ENCODE data around the gene PRKCA. TPM values are rescaled to one million over a fixed set of nuclear protein-coding genes. Genes with fewer than 3 reads are reported as not detected.

Gene PRKCA
- total RNA-seq, 1 donor from 2014 or later, result 80.1 TPM

- no peak for DNase-seq (ENCODE audit: extremely low spot score, unreplicated experiment)
- H3K4me1 Mint-ChIP-seq (ENCODE audit: unreplicated experiment), result peaks cover 16% of the 10 kb centered on the region
- H3K36me3 Mint-ChIP-seq (ENCODE audit: unreplicated experiment), result peaks cover 4% of the 10 kb centered on the region
- no peak overlapping the region for H3K4me3 Mint-ChIP-seq (ENCODE audit: unreplicated experiment)
- no peaks in the 10 kb centered on the region for H3K9me3 Mint-ChIP-seq (ENCODE audit: unreplicated experiment)
- no peak overlapping the region for H3K27ac Mint-ChIP-seq (ENCODE audit: unreplicated experiment)
- H3K27me3 Mint-ChIP-seq (ENCODE audit: unreplicated experiment), result no peaks in the 10 kb centered on the region
- TF ChIP-seq, protein P1, sequence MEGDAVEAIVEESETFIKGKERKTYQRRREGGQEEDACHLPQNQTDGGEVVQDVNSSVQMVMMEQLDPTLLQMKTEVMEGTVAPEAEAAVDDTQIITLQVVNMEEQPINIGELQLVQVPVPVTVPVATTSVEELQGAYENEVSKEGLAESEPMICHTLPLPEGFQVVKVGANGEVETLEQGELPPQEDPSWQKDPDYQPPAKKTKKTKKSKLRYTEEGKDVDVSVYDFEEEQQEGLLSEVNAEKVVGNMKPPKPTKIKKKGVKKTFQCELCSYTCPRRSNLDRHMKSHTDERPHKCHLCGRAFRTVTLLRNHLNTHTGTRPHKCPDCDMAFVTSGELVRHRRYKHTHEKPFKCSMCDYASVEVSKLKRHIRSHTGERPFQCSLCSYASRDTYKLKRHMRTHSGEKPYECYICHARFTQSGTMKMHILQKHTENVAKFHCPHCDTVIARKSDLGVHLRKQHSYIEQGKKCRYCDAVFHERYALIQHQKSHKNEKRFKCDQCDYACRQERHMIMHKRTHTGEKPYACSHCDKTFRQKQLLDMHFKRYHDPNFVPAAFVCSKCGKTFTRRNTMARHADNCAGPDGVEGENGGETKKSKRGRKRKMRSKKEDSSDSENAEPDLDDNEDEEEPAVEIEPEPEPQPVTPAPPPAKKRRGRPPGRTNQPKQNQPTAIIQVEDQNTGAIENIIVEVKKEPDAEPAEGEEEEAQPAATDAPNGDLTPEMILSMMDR (IDR thresholded peaks at IDR 0.05), result peak; percentile 74
These were observed 322.9 kb downstream of the PRKCA start for GRCh38 chr17:66625311-66625767.

DNA sequence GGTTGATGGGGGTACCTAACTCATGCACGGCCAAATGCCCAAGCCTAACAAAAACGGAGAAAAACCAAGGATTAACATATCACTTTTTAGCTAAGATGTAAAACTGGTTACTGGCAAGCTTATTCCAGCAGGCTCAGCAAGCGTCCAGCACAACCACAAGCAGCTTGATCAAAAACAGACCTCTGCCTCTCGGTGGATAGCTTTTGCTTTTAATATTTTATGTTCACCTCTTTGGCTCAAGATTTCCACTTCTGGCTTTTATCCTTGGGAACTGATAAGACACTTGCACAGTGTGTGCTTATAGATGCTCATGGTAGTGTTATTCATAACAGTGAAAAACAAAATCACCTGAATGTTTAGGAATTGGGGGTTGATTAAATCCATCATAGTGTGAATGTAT lies 325.6 kb downstream of the PRKCA start:
- H3K9me3 Mint-ChIP-seq (ENCODE audit: unreplicated experiment), result no peaks in the 10 kb centered on the region
- peaks cover 2% of the 10 kb centered on the region for H3K36me3 Mint-ChIP-seq (ENCODE audit: unreplicated experiment)
- no peak for DNase-seq (ENCODE audit: extremely low spot score, unreplicated experiment)
- TF ChIP-seq, protein P1 (IDR thresholded peaks at IDR 0.05), result no peak
- no peak overlapping the region for H3K27ac Mint-ChIP-seq (ENCODE audit: unreplicated experiment)
- H3K4me1 Mint-ChIP-seq (ENCODE audit: unreplicated experiment), result peaks cover 20% of the 10 kb centered on the region
- no peak overlapping the region for H3K4me3 Mint-ChIP-seq (ENCODE audit: unreplicated experiment)
- H3K27me3 Mint-ChIP-seq (ENCODE audit: unreplicated experiment), result no peaks in the 10 kb centered on the region

GRCh38 chr17:66629762-66630161 lies 327.3 kb downstream of the PRKCA start:
- Mint-ChIP-seq H3K4me1 (ENCODE audit: unreplicated experiment) (peaks cover 32% of the 10 kb centered on the region), H3K4me3 (ENCODE audit: unreplicated experiment) (no peak overlapping the region), H3K27ac (ENCODE audit: unreplicated experiment) (no peak overlapping the region), H3K36me3 (ENCODE audit: unreplicated experiment) (no peaks in the 10 kb centered on the region), H3K9me3 (ENCODE audit: unreplicated experiment) (no peaks in the 10 kb centered on the region), H3K27me3 (ENCODE audit: unreplicated experiment) (no peaks in the 10 kb centered on the region)
- DNase-seq (ENCODE audit: extremely low spot score, unreplicated experiment), result no peak
- TF ChIP-seq, protein P1 (IDR thresholded peaks at IDR 0.05), result no peak

DNA sequence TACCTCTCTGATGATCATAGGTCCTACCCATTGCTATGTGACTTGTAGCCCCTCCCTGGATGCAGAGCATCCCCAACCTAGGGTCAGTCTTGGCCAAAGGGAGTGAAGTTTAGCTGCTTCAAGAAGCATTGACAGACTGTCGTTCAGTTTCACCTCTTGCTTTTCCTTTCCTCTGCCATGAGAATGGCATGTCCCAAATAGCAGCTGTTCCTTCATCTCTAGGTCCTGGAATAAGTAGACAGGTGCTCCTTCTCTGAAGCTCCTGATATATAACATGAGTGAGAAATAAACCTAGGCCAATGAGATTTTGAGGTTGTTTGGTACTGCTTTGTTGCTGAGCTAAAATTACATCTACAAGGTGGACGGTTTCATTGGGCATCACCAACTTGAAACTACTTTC lies 328.0 kb downstream of the PRKCA start:
- Mint-ChIP-seq H3K9me3 (ENCODE audit: unreplicated experiment) (no peaks in the 10 kb centered on the region), H3K4me1 (ENCODE audit: unreplicated experiment) (peaks cover 29% of the 10 kb centered on the region), H3K4me3 (ENCODE audit: unreplicated experiment) (no peak overlapping the region), H3K27me3 (ENCODE audit: unreplicated experiment) (no peaks in the 10 kb centered on the region), H3K36me3 (ENCODE audit: unreplicated experiment) (no peaks in the 10 kb centered on the region), H3K27ac (ENCODE audit: unreplicated experiment) (no peak overlapping the region)
- TF ChIP-seq, protein P1 (IDR thresholded peaks at IDR 0.05), result no peak
- no peak for DNase-seq (ENCODE audit: extremely low spot score, unreplicated experiment)

GRCh38 chr17:66630828-66631472 lies 328.5 kb downstream of the PRKCA start:
- no peak overlapping the region for H3K4me3 Mint-ChIP-seq (ENCODE audit: unreplicated experiment)
- H3K27me3 Mint-ChIP-seq (ENCODE audit: unreplicated experiment), result no peaks in the 10 kb centered on the region
- TF ChIP-seq, protein P1 (IDR thresholded peaks at IDR 0.05), result no peak
- no peak overlapping the region for H3K27ac Mint-ChIP-seq (ENCODE audit: unreplicated experiment)
- no peaks in the 10 kb centered on the region for H3K36me3 Mint-ChIP-seq (ENCODE audit: unreplicated experiment)
- DNase-seq (ENCODE audit: extremely low spot score, unreplicated experiment), result no peak
- peaks cover 31% of the 10 kb centered on the region for H3K4me1 Mint-ChIP-seq (ENCODE audit: unreplicated experiment)
- H3K9me3 Mint-ChIP-seq (ENCODE audit: unreplicated experiment), result no peaks in the 10 kb centered on the region

All from osteocyte (in vitro differentiated cells).